ENCODE results near the gene INPP5D. TPM values are rescaled to one million over a fixed set of nuclear protein-coding genes. Genes with fewer than 3 reads are reported as not detected.
"Not testable (repeated sequence)": the region's sequence is repeated elsewhere in the genome, so short reads cannot be mapped to it uniquely, and the experiment has no call there.

INPP5D gene
- polyA plus RNA-seq, 1 donor (not counting 4 experiments of a cell fraction or from before 2014, with no cell fraction given): 7.5 TPM

- Histone ChIP-seq H3K9me1 (ENCODE audit: control insufficient read depth, extremely low read depth, insufficient read depth, low read length) (no peaks in the 10 kb centered on the region), H3K36me3 (ENCODE audit: control insufficient read depth in 2 of 2, extremely low read depth in 1 of 2, insufficient read depth in 2 of 2, low read length in 2 of 2) (no peaks in the 10 kb centered on the region), H3K4me2 (ENCODE audit: control insufficient read depth, extremely low read depth, insufficient read depth, low read depth, low read length) (no peak overlapping the region), H3K9me3 (ENCODE audit: control insufficient read depth, low read depth, low read length) (no peaks in the 10 kb centered on the region), H3K27me3 (ENCODE audit: control insufficient read depth, extremely low read depth, insufficient read depth, low read length) (no peaks in the 10 kb centered on the region), H3K9ac (ENCODE audit: control insufficient read depth, extremely low read depth, insufficient read depth, low read length) (no peak overlapping the region), H3K79me2 (ENCODE audit: control insufficient read depth, insufficient read depth, low read length) (no peaks in the 10 kb centered on the region), H3K27ac (ENCODE audit: control insufficient read depth, insufficient read depth, low read length) (no peak overlapping the region), H3K4me1 (ENCODE audit: control insufficient read depth, extremely low read depth, insufficient read depth, low read length) (peaks cover 5% of the 10 kb centered on the region), H2AFZ (ENCODE audit: control insufficient read depth, low read length) (no peak overlapping the region), H4K20me1 (ENCODE audit: control insufficient read depth, extremely low read depth, insufficient read depth, low read length) (no peaks in the 10 kb centered on the region), H3K4me3 (ENCODE audit: control insufficient read depth in 2 of 3, extremely low read depth in 1 of 3, insufficient read depth in 2 of 3, low read depth in 1 of 3, low read length in 3 of 3) (no peak overlapping the region)
- no peak for TF ChIP-seq EZH2 (IDR thresholded peaks at IDR 0.05; ENCODE audit: low read length)
- TF ChIP-seq CTCF (optimal IDR thresholded peaks at IDR 0.05 in 1 of 3, IDR thresholded peaks at IDR 0.05 in 1 of 3, conservative IDR thresholded peaks at IDR 0.05 in 1 of 3; ENCODE audit: extremely low read depth in 1 of 3, insufficient read depth in 2 of 3, low read length in 3 of 3): no peak
- dilution Hi-C loops (cut with MboI; ENCODE audit: extremely low pct_ligation_motif_present, low sequenced_read_pairs): no loop called here
- DNase-seq (ENCODE audit: low read depth, low spot score): no peak
- FAIRE-seq: no peak
Observed at GRCh38 chr2:233064530-233065199, 4.5 kb downstream of the INPP5D start.

DNA sequence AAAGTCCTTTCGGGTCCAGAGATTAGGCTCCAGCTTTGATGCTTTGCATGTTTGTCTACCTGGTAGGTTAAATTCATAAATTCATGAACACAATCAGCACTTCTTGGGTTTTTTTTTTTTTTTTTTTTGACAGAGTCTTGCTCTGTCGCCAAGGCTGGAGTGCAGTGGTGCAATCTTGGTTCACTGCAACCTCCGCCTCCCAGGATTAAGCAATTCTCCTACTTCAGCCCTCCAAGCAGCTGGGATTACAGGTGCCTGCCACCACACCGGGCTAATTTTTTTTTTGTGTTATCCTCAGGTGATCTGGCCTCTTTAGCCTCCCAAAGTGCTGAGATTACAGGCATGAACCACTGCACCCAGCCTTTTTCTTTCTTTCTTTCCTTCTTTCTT, 5.1 kb downstream of the INPP5D start:
- H3K4me1 ChIP-seq (ENCODE audit: control insufficient read depth, extremely low read depth, insufficient read depth, low read length); H3K9ac ChIP-seq (ENCODE audit: control insufficient read depth, extremely low read depth, insufficient read depth, low read length); H3K27me3 ChIP-seq (ENCODE audit: control insufficient read depth, extremely low read depth, insufficient read depth, low read length); H4K20me1 ChIP-seq (ENCODE audit: control insufficient read depth, extremely low read depth, insufficient read depth, low read length); H3K27ac ChIP-seq (ENCODE audit: control insufficient read depth, insufficient read depth, low read length); FAIRE-seq; H3K9me1 ChIP-seq (ENCODE audit: control insufficient read depth, extremely low read depth, insufficient read depth, low read length); H3K4me2 ChIP-seq (ENCODE audit: control insufficient read depth, extremely low read depth, insufficient read depth, low read depth, low read length); H3K9me3 ChIP-seq (ENCODE audit: control insufficient read depth, low read depth, low read length); H2AFZ ChIP-seq (ENCODE audit: control insufficient read depth, low read length); H3K4me3 ChIP-seq (ENCODE audit: control insufficient read depth in 2 of 3, extremely low read depth in 1 of 3, insufficient read depth in 2 of 3, low read depth in 1 of 3, low read length in 3 of 3); DNase-seq (ENCODE audit: low read depth, low spot score); dilution Hi-C loops (cut with MboI; ENCODE audit: extremely low pct_ligation_motif_present, low sequenced_read_pairs); H3K79me2 ChIP-seq (ENCODE audit: control insufficient read depth, insufficient read depth, low read length); H3K36me3 ChIP-seq (ENCODE audit: control insufficient read depth in 2 of 2, extremely low read depth in 1 of 2, insufficient read depth in 2 of 2, low read length in 2 of 2): not testable (repeated sequence)

GRCh38 chr2:233065954-233066470, 5.9 kb downstream of the INPP5D start:
- FAIRE-seq: no peak
- dilution Hi-C loops (cut with MboI; ENCODE audit: extremely low pct_ligation_motif_present, low sequenced_read_pairs): no loop called here
- H3K4me3 ChIP-seq (ENCODE audit: control insufficient read depth in 2 of 3, extremely low read depth in 1 of 3, insufficient read depth in 2 of 3, low read depth in 1 of 3, low read length in 3 of 3): no peak overlapping the region
- no peaks in the 10 kb centered on the region for H3K9me3 ChIP-seq (ENCODE audit: control insufficient read depth, low read depth, low read length)
- no peak overlapping the region for H3K27ac ChIP-seq (ENCODE audit: control insufficient read depth, insufficient read depth, low read length)
- no peaks in the 10 kb centered on the region for H3K36me3 ChIP-seq (ENCODE audit: control insufficient read depth in 2 of 2, extremely low read depth in 1 of 2, insufficient read depth in 2 of 2, low read length in 2 of 2)
- TF ChIP-seq CTCF (optimal IDR thresholded peaks at IDR 0.05 in 1 of 3, IDR thresholded peaks at IDR 0.05 in 1 of 3, conservative IDR thresholded peaks at IDR 0.05 in 1 of 3; ENCODE audit: extremely low read depth in 1 of 3, insufficient read depth in 2 of 3, low read length in 3 of 3) (no peak), EZH2 (IDR thresholded peaks at IDR 0.05; ENCODE audit: low read length) (no peak)
- H3K79me2 ChIP-seq (ENCODE audit: control insufficient read depth, insufficient read depth, low read length): no peaks in the 10 kb centered on the region
- H4K20me1 ChIP-seq (ENCODE audit: control insufficient read depth, extremely low read depth, insufficient read depth, low read length): no peaks in the 10 kb centered on the region
- no peak for DNase-seq (ENCODE audit: low read depth, low spot score)
- no peak overlapping the region for H3K4me2 ChIP-seq (ENCODE audit: control insufficient read depth, extremely low read depth, insufficient read depth, low read depth, low read length)
- no peak overlapping the region for H2AFZ ChIP-seq (ENCODE audit: control insufficient read depth, low read length)
- H3K27me3 ChIP-seq (ENCODE audit: control insufficient read depth, extremely low read depth, insufficient read depth, low read length): no peaks in the 10 kb centered on the region
- peaks cover 5% of the 10 kb centered on the region for H3K4me1 ChIP-seq (ENCODE audit: control insufficient read depth, extremely low read depth, insufficient read depth, low read length)
- no peak overlapping the region for H3K9ac ChIP-seq (ENCODE audit: control insufficient read depth, extremely low read depth, insufficient read depth, low read length)
- no peaks in the 10 kb centered on the region for H3K9me1 ChIP-seq (ENCODE audit: control insufficient read depth, extremely low read depth, insufficient read depth, low read length)
